Measurements from ENCODE around the gene TNS3. TPM values are rescaled to one million over a fixed set of nuclear protein-coding genes. Genes with fewer than 3 reads are reported as not detected.

The TNS3 gene
- total and polyA plus RNA-seq, 2 of the 13 experiments (the other 11 are each of a cell fraction or from before 2014, with no cell fraction given) = 52.9 to 55.7 TPM

DNA sequence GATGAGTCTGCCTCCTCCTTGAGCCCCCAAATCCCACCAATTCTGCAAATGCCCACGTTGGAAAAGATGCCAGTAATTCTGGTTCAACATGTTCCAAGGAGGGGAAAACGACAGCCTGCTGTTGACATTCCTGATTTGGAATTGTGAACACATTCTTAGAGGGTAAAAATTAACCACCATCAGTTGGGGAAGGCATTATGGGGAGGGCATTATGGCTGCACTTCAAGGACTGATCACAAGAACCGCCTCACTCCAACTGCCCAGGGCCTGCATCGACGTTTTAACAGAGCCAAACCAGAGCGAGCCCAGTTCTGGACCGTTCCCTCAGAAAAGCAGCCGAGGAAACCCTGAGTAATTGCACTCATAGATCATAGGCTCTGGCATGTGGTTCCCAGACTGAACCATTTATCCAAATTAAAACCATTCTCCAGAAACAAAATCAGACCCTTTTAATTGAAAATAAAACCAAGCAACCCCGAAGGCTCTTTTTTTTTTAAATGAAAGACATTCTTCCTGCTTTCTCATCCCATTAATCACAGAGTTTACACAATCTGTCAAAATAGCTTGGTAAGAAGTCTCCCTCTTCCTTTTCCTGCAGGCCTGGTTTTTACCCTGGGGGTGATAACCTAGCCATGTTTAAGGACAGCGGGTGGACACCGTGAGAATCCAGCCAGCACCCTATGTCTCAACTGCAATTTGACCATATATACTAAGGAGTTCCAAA lies 8.0 kb downstream of the TNS3 start (continued):
- no peak for TF ChIP-seq SNRNP70 (IDR thresholded peaks at IDR 0.05; ENCODE audit: low read depth, low read length)
- TF ChIP-seq SAP130 (CRISPR knock-in tag; IDR thresholded peaks at IDR 0.05; ENCODE audit: low read depth) = peak; percentile 77
- TF ChIP-seq ZNF292 (CRISPR knock-in tag; IDR thresholded peaks at IDR 0.05; ENCODE audit: borderline replicate concordance, low read depth) = peak; percentile 15; the same call in 1 of the 2 replicates
- TF ChIP-seq TBX2 (CRISPR knock-in tag; IDR thresholded peaks at IDR 0.05; ENCODE audit: borderline replicate concordance) = peak; percentile 56; the same call in 1 of the 2 replicates
- no peak for TF ChIP-seq SAFB2 (CRISPR knock-in tag; IDR thresholded peaks at IDR 0.05; ENCODE audit: borderline replicate concordance, low read depth)
- TF ChIP-seq FOXA1 (IDR thresholded peaks at IDR 0.05) = no peak
- peak; percentile 84 for TF ChIP-seq FOXA1 (CRISPR knock-in tag; IDR thresholded peaks at IDR 0.05)
- TF ChIP-seq TEAD3 (CRISPR knock-in tag; optimal IDR thresholded peaks at IDR 0.05; ENCODE audit: borderline replicate concordance) = peak; percentile 93
- TF ChIP-seq, protein P1, sequence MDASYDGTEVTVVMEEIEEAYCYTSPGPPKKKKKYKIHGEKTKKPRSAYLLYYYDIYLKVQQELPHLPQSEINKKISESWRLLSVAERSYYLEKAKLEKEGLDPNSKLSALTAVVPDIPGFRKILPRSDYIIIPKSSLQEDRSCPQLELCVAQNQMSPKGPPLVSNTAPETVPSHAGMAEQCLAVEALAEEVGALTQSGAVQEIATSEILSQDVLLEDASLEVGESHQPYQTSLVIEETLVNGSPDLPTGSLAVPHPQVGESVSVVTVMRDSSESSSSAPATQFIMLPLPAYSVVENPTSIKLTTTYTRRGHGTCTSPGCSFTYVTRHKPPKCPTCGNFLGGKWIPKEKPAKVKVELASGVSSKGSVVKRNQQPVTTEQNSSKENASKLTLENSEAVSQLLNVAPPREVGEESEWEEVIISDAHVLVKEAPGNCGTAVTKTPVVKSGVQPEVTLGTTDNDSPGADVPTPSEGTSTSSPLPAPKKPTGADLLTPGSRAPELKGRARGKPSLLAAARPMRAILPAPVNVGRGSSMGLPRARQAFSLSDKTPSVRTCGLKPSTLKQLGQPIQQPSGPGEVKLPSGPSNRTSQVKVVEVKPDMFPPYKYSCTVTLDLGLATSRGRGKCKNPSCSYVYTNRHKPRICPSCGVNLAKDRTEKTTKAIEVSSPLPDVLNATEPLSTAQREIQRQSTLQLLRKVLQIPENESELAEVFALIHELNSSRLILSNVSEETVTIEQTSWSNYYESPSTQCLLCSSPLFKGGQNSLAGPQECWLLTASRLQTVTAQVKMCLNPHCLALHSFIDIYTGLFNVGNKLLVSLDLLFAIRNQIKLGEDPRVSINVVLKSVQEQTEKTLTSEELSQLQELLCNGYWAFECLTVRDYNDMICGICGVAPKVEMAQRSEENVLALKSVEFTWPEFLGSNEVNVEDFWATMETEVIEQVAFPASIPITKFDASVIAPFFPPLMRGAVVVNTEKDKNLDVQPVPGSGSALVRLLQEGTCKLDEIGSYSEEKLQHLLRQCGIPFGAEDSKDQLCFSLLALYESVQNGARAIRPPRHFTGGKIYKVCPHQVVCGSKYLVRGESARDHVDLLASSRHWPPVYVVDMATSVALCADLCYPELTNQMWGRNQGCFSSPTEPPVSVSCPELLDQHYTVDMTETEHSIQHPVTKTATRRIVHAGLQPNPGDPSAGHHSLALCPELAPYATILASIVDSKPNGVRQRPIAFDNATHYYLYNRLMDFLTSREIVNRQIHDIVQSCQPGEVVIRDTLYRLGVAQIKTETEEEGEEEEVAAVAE (CRISPR knock-in tag; IDR thresholded peaks at IDR 0.05; ENCODE audit: borderline replicate concordance) = peak; percentile 41; the same call in 1 of the 2 replicates
- TF ChIP-seq, protein P2, sequence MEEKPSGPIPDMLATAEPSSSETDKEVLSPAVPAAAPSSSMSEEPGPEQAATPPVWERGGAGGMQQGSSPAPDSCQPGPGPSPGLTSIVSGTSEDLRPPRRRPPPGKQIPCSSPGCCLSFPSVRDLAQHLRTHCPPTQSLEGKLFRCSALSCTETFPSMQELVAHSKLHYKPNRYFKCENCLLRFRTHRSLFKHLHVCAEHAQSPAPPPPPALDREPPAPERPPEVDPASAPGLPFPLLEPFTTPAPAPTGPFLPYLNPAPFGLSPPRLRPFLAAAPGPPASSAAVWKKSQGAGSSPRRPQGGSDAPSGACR (CRISPR knock-in tag; IDR thresholded peaks at IDR 0.05) = no peak
- no peak for TF ChIP-seq RBM22 (optimal IDR thresholded peaks at IDR 0.05; ENCODE audit: low read length)
- TF ChIP-seq ZNF337 (CRISPR knock-in tag; IDR thresholded peaks at IDR 0.05; ENCODE audit: borderline replicate concordance, low read depth) = no peak; the same call in 1 of the 2 replicates
- TF ChIP-seq ZNF775 (CRISPR knock-in tag; IDR thresholded peaks at IDR 0.05; ENCODE audit: borderline replicate concordance) = no peak
- no peak for TF ChIP-seq HIC2 (CRISPR knock-in tag; IDR thresholded peaks at IDR 0.05; ENCODE audit: low read depth)
- 0 out of 2 replicates have a peak, but pooled peaks have one; percentile 7 for TF ChIP-seq CTCF (CRISPR knock-in tag; IDR thresholded peaks at IDR 0.05)
- no peak; the same call in 1 of the 2 replicates for TF ChIP-seq ZNF747 (CRISPR knock-in tag; IDR thresholded peaks at IDR 0.05; ENCODE audit: borderline replicate concordance)
- TF ChIP-seq, protein P3, sequence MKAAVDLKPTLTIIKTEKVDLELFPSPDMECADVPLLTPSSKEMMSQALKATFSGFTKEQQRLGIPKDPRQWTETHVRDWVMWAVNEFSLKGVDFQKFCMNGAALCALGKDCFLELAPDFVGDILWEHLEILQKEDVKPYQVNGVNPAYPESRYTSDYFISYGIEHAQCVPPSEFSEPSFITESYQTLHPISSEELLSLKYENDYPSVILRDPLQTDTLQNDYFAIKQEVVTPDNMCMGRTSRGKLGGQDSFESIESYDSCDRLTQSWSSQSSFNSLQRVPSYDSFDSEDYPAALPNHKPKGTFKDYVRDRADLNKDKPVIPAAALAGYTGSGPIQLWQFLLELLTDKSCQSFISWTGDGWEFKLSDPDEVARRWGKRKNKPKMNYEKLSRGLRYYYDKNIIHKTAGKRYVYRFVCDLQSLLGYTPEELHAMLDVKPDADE (CRISPR knock-in tag; IDR thresholded peaks at IDR 0.05) = no peak
- TF ChIP-seq ZNF780A (CRISPR knock-in tag; IDR thresholded peaks at IDR 0.05) = no peak
- TF ChIP-seq ZMYM2 (CRISPR knock-in tag; IDR thresholded peaks at IDR 0.05) = no peak

All from HepG2 (cell line).